HEK293 (cell line): Measurements from ENCODE around the gene ASB10.

ENCODE experiments used
- AEBP2 ChIP-seq: fragments of 450-650 bp; formaldehyde crosslinking; IDR thresholded peaks from 2 replicates; pipeline ENCODE4 v1.5.1; 2016; ENCODE audit warnings: missing biosample characterization, missing genetic modification characterization, borderline replicate concordance
- EGR2 ChIP-seq: fragments of 450-650 bp; formaldehyde crosslinking; IDR thresholded peaks from 2 replicates; pipeline ENCODE4 v1.5.1; 2016; ENCODE audit warnings: low read depth, missing biosample characterization, missing genetic modification characterization
- HIC1 ChIP-seq: fragments of 450-650 bp; formaldehyde crosslinking; IDR thresholded peaks from 2 replicates; pipeline ENCODE4 v1.5.1; 2016; ENCODE audit warnings: missing biosample characterization, missing genetic modification characterization
- KLF1 ChIP-seq: fragments of 450-650 bp; formaldehyde crosslinking; IDR thresholded peaks from 2 replicates; pipeline ENCODE4 v1.5.1; 2016; ENCODE audit warnings: missing biosample characterization, missing genetic modification characterization
- KLF17 ChIP-seq: fragments of 450-650 bp; formaldehyde crosslinking; IDR thresholded peaks from 2 replicates; pipeline ENCODE4 v1.5.1; 2016; ENCODE audit warnings: missing biosample characterization, missing genetic modification characterization
- KLF8 ChIP-seq: fragments of 450-650 bp; formaldehyde crosslinking; IDR thresholded peaks from 2 replicates; pipeline ENCODE4 v1.5.1; 2016; ENCODE audit warnings: missing biosample characterization, missing genetic modification characterization
- MEIS1 ChIP-seq: sonication (generic); formaldehyde crosslinking; IDR thresholded peaks from 2 replicates; pipeline ENCODE4 v1.8.1; 2022; ENCODE audit warnings: missing genetic modification reagents, mild to moderate bottlenecking, borderline replicate concordance
- ZEB2 ChIP-seq: fragments of 450-650 bp; formaldehyde crosslinking; IDR thresholded peaks from 2 replicates; pipeline ENCODE4 v1.5.1; 2016; ENCODE audit warnings: missing biosample characterization, missing genetic modification characterization
- ZFHX2 ChIP-seq: fragments of 450-650 bp; formaldehyde crosslinking; conservative IDR thresholded peaks from 2 replicates; pipeline ENCODE4 v1.5.1; 2016; ENCODE audit warnings: missing biosample characterization, missing genetic modification characterization
- ZNF10 ChIP-seq: fragments of 450-650 bp; formaldehyde crosslinking; IDR thresholded peaks from 2 replicates; pipeline ENCODE4 v1.5.1; 2017; ENCODE audit warnings: missing biosample characterization, missing genetic modification characterization
- ZNF140 ChIP-seq: fragments of 450-650 bp; formaldehyde crosslinking; IDR thresholded peaks from 2 replicates; pipeline ENCODE4 v1.5.1; 2016; ENCODE audit warnings: missing biosample characterization, missing genetic modification characterization
- ZNF146 ChIP-seq: fragments of 450-650 bp; formaldehyde crosslinking; IDR thresholded peaks from 2 replicates; pipeline ENCODE4 v1.5.1; 2016; ENCODE audit warnings: missing biosample characterization, missing genetic modification characterization
- ZNF280D ChIP-seq: fragments of 450-650 bp; formaldehyde crosslinking; IDR thresholded peaks from 2 replicates; pipeline ENCODE4 v1.5.1; 2016; ENCODE audit warnings: missing biosample characterization, missing genetic modification characterization
- ZNF335 ChIP-seq: fragments of 450-650 bp; formaldehyde crosslinking; conservative IDR thresholded peaks from 2 replicates; pipeline ENCODE4 v1.5.1; 2016; ENCODE audit warnings: missing biosample characterization, missing genetic modification characterization
- ZNF37A ChIP-seq: fragments of 450-650 bp; IDR thresholded peaks from 2 replicates; pipeline ENCODE4 v1.5.1; 2018; ENCODE audit warnings: missing biosample characterization, missing genetic modification characterization
- ZNF660 ChIP-seq: fragments of 450-650 bp; IDR thresholded peaks from 2 replicates; pipeline ENCODE4 v1.5.1; 2018; ENCODE audit warnings: missing biosample characterization, mild to moderate bottlenecking, missing genetic modification characterization
- ZNF664 ChIP-seq: fragments of 450-650 bp; formaldehyde crosslinking; IDR thresholded peaks from 2 replicates; pipeline ENCODE4 v1.5.1; 2016; ENCODE audit warnings: missing biosample characterization, missing genetic modification characterization
- ZNF677 ChIP-seq: fragments of 450-650 bp; IDR thresholded peaks from 2 replicates; pipeline ENCODE4 v1.5.0; 2018; ENCODE audit warnings: missing biosample characterization, mild to moderate bottlenecking, missing genetic modification characterization, moderate library complexity
- ZNF76 ChIP-seq: fragments of 450-650 bp; formaldehyde crosslinking; IDR thresholded peaks from 2 replicates; pipeline ENCODE4; 2016; ENCODE audit warnings: low read depth, missing biosample characterization, missing genetic modification characterization, borderline replicate concordance
- ZSCAN4 ChIP-seq: fragments of 450-650 bp; formaldehyde crosslinking; IDR thresholded peaks from 2 replicates; pipeline ENCODE4 v1.5.1; 2017; ENCODE audit warnings: missing biosample characterization, missing genetic modification characterization

The ASB10 gene

GRCh38 chr7:151166629-151167196, 20.3 kb downstream of the ASB10 start (continued):
- TF ChIP-seq ZNF335 (tag by site-specific recombination) (peak; percentile 34; the same call in 1 of the 2 replicates), ZNF140 (tag by site-specific recombination) (no peak), ZSCAN4 (tag by site-specific recombination) (no peak), ZNF146 (no peak), ZNF37A (tag by site-specific recombination) (no peak), MEIS1 (CRISPR knock-in tag) (no peak), KLF1 (tag by site-specific recombination) (0 out of 2 replicates have a peak, but pooled peaks have one; percentile 19), KLF8 (no peak), ZNF280D (no peak), AEBP2 (tag by site-specific recombination) (no peak), ZNF10 (no peak), ZNF664 (tag by site-specific recombination) (no peak), EGR2 (tag by site-specific recombination) (0 out of 2 replicates have a peak, but pooled peaks have one; percentile 23), ZEB2 (tag by site-specific recombination) (0 out of 2 replicates have a peak, but pooled peaks have one; percentile 30), ZNF660 (0 out of 2 replicates have a peak, but pooled peaks have one; percentile 15), HIC1 (tag by site-specific recombination) (peak; percentile 27; the same call in 1 of the 2 replicates), ZNF76 (no peak), KLF17 (tag by site-specific recombination) (no peak), ZFHX2 (tag by site-specific recombination) (peak; percentile 70), ZNF677 (tag by site-specific recombination) (no peak)
